Retinal pigment epithelial cell (primary cell): ENCODE data around the gene FMO5.
"Not testable (repeated sequence)": the region's sequence is repeated elsewhere in the genome, so short reads cannot be mapped to it uniquely, and the experiment has no call there.

ENCODE experiments used
- DNase-seq: peaks from one replicate; pipeline ENCODE4 v3.0.0-alpha.2; 2010; ENCODE audit warnings: low read depth
- H3K4me3 ChIP-seq: 2 replicates; pipeline ENCODE4 v1.5.1; 2011; ENCODE audit warnings: mild to moderate bottlenecking, low read length, control low read depth, moderate library complexity
- TF ChIP-seq, protein P1 (sequence below): conservative IDR thresholded peaks from 2 replicates; pipeline ENCODE4 v1.5.1; 2011; ENCODE audit warnings: low read depth, low read length, control low read depth, inconsistent platforms

Gene FMO5

DNA sequence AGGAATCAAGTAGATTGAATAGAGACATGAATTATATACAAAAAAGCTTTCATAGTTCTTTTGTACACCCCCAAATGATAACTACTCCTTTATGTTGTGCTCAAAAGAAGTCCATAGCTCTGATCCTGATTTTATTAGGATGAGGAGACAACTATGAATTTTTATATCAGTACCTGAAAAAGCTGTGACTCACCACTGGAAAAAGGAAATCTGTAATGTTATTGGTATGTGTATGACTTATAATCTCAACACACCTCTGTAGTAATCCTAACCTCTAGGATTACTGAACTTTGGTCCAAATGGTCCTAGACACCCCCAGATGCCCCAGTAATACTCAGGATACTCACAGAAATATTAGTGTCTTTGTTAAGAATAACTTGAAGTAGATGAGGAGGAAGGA, 63.0 kb downstream of the FMO5 start:
- no peak for DNase-seq
- TF ChIP-seq, protein P1, sequence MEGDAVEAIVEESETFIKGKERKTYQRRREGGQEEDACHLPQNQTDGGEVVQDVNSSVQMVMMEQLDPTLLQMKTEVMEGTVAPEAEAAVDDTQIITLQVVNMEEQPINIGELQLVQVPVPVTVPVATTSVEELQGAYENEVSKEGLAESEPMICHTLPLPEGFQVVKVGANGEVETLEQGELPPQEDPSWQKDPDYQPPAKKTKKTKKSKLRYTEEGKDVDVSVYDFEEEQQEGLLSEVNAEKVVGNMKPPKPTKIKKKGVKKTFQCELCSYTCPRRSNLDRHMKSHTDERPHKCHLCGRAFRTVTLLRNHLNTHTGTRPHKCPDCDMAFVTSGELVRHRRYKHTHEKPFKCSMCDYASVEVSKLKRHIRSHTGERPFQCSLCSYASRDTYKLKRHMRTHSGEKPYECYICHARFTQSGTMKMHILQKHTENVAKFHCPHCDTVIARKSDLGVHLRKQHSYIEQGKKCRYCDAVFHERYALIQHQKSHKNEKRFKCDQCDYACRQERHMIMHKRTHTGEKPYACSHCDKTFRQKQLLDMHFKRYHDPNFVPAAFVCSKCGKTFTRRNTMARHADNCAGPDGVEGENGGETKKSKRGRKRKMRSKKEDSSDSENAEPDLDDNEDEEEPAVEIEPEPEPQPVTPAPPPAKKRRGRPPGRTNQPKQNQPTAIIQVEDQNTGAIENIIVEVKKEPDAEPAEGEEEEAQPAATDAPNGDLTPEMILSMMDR, result no peak
- H3K4me3 ChIP-seq, result no peak overlapping the region

DNA sequence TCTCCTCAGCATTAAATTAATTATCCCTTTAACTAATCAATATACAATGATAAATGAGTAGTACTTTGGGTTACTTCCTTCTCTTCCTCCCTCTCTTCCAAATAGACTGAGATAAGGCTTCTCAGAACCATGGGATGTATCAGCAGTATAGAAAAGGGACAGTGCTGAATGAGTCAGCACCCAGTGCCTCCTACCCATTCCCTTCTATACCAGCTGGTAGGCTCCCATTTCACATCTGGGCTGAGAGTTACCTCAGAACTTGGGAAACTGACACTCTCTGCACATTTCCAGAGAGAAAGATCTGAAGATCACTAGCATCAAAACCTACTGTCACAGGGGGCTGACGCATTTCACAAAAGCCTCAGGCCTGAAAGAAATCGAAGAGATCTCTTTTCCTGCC, 68.0 kb downstream of the FMO5 start:
- DNase-seq, result not testable (repeated sequence)

DNA sequence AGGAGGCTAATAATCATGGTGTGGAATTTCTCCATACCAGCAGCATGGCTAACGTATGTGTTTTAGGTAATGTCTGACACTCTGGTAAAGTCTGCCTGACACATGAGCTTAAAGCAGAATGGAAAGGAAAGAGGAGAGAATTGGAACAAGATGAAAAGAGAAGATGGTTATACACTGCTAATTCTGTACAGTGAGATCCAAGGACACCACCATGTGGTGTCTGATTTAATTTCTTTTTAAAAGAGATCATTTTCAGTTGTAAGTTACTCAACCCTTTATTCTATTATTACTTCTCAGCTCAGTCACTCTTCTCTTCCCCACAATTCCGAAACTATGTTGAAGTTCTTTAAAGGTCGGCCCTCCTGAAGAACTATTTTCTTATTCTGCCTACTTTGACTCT, 68.5 kb downstream of the FMO5 start:
- TF ChIP-seq, protein P1, result no peak
- no peak overlapping the region for H3K4me3 ChIP-seq

More for the DNA sequence above, 68.0 kb downstream of the FMO5 start:
- not testable (repeated sequence) for H3K4me3 ChIP-seq

DNA sequence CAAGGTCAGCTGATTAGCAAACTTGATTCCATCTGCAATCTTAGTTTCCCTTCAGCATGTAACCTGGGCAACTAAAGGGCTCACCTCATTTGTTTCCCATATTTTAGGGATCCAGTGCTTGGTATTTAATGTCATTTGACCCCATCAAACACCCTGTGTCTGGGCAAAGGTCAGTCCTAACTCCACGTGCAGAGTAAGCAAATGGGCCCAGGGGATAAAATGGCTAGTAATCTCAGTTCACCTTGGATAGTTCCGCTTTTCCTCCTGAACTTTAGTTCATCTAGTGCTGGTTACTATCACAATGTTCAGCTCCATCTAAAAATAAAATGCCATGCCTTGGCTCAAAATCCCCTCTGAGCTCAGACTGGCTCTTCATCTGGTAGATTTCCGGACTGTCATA, 72.4 kb downstream of the FMO5 start:
- no peak overlapping the region for H3K4me3 ChIP-seq
- TF ChIP-seq, protein P1, result no peak
- DNase-seq, result no peak

More for the DNA sequence above, 68.5 kb downstream of the FMO5 start:
- no peak for DNase-seq

DNA sequence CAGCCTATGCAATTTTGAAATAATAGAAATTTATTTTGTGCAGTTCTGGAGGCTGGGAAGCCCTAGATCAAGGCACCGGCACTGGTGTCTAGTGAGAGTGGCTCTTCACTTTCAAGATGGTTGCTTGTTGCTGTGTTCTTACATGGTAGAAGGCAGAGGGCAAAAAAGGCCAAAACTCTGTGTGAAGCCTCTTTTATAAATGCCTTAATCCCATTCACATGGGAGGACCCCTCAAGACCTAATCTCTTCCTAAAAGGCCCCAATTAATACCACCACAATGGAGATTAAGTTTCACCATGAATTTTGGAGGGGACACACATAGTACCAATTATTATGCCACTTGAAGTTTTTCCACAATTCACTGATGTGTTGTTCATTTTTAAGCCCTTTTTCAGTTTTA, 73.9 kb downstream of the FMO5 start:
- DNase-seq, result no peak
- TF ChIP-seq, protein P1, result no peak

DNA sequence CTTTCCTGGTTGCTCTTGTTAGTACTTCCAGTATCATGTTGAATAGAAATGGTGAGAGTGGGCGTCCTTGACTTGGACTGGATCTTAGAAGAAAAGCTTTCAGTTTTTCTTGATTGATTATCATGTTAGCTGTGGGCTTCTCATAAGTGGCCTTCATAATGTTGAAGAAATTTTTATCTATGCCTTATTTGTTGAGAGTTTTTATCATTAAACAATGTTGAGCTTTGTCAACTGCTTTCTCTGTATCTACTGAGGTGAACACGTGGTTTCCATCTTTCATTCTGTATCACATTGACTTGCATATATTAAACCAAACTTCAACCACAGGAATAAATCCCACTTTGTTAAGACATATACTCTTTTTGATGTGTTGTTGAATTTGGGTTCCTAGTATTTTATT, 82.3 kb downstream of the FMO5 start:
- TF ChIP-seq, protein P1, result no peak
- DNase-seq, result no peak
- H3K4me3 ChIP-seq, result no peak overlapping the region

More for the DNA sequence above, 73.9 kb downstream of the FMO5 start:
- H3K4me3 ChIP-seq, result no peak overlapping the region
